ENCODE measurements around the gene TEX13B.

TEX13B gene

DNA sequence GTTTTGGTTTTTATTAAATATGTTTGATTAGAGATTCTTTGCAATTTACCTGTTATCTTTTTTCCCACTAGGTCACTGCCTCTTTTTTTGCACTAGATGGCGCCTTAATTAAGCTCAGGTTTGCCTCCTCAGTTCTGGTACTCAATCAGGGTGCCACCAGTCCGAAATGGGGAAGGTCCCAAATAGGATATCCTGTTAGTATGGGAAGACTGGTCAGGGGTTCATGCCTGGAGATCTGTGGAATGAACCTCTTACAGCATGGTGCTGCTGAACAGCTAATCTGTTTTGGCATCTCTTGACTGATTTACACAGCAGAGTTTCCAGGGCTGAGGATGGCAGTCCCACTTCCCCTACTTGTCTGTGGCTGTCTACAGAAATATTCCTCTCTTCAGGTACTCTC lies 38.5 kb upstream of the TEX13B start:
- no peak overlapping the region for H3K4me3 ChIP-seq (ENCODE audit: low read length)
- TF ChIP-seq, protein P1, sequence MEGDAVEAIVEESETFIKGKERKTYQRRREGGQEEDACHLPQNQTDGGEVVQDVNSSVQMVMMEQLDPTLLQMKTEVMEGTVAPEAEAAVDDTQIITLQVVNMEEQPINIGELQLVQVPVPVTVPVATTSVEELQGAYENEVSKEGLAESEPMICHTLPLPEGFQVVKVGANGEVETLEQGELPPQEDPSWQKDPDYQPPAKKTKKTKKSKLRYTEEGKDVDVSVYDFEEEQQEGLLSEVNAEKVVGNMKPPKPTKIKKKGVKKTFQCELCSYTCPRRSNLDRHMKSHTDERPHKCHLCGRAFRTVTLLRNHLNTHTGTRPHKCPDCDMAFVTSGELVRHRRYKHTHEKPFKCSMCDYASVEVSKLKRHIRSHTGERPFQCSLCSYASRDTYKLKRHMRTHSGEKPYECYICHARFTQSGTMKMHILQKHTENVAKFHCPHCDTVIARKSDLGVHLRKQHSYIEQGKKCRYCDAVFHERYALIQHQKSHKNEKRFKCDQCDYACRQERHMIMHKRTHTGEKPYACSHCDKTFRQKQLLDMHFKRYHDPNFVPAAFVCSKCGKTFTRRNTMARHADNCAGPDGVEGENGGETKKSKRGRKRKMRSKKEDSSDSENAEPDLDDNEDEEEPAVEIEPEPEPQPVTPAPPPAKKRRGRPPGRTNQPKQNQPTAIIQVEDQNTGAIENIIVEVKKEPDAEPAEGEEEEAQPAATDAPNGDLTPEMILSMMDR (conservative IDR thresholded peaks at IDR 0.05; ENCODE audit: low read length), result peak; percentile 53
- peak; percentile 1 for DNase-seq (ENCODE audit: low read depth)

DNA sequence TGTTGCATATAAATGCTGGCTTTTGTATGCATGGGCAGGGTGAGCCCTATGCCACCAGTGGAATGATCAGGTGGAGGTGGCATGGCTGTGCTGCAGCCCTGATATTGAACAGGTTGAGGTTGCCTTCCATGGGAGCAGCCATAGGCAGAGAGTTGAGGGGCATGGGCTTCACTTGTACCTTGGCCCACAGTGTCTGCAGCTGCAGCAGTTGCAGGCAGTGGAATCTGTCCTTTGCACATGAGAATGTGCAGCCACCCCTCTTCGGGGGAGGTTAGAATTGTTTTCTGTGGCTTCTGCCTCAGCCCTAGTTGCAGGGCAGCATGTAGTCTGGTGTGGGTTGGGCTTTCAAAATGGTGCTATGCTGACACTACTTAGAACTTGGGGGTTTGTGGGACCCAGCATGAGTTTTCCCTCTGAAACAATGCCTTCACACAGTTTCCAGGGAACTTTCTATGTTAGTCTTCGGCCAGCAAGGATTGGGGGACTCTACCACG lies 37.3 kb upstream of the TEX13B start:
- TF ChIP-seq, protein P1 (conservative IDR thresholded peaks at IDR 0.05; ENCODE audit: low read length), result no peak
- no peak for DNase-seq (ENCODE audit: low read depth)
- H3K4me3 ChIP-seq (ENCODE audit: low read length), result no peak overlapping the region

DNA sequence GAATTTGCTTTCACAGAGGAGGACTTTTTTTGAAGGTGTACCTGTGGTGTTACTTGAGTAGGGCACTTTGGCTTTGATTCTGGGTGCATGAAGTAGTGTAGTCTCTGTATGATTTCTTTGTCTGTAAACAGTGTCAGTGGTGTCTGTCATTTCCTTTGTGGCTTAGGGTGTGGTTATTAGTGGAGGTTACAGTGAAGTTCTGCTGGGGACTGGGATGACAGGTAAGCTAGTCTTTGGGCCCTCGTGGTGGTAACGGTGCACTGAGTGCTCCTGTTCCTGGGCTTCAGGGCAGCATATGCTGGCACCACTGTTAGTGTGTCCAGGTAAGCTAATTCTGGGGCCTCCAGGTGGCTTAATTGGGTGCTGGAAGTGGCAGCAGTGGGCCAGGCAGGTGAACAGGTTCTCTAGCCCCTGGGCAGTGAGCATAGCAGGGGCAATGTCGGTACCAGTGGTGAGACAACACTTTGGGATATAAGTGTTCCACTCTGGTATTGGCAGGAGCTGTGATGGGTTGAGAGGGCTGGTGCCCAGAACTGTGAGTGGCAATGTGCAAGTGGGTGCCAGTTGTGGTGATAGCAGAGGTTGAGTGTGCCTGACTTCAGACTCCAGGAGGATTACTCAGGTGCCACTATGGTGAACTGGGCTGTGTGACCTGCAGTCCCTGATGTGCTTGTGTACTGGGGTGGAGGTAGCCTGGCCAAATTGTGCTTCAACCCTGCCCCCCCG lies 36.6 kb upstream of the TEX13B start:
- TF ChIP-seq, protein P1 (conservative IDR thresholded peaks at IDR 0.05; ENCODE audit: low read length), result no peak
- DNase-seq (ENCODE audit: low read depth), result no peak
- no peak overlapping the region for H3K4me3 ChIP-seq (ENCODE audit: low read length)

DNA sequence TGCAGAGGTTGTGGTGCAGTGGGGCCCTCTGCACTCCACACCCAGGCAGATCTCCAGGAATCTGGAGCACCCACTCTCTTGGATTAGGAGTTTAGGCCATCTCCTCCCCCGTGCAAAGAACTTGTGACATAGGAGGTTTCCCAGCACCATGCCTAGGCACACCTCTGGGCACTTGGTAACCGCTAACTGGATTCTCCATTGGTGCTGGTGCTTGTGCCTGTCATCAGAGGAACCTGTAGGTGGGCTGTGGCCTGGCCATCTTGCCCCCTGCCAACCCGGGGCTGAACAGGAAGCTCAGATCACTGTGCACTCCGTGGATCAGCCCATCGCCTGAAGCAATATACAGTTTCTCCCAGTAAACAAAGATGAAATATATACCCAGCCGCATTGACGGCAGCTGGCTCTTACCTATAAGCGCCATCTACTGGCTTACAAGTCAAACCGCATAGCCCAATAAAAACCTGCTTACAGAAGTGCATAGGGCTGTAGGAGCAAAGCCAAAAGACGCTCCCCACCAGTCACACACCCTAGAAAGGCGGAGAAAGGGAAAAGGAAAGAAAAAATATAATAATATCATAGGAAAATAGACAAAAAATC lies 19.1 kb upstream of the TEX13B start:
- TF ChIP-seq, protein P1 (conservative IDR thresholded peaks at IDR 0.05; ENCODE audit: low read length), result peak; percentile 55
- H3K4me3 ChIP-seq (ENCODE audit: low read length), result no peak overlapping the region
- DNase-seq (ENCODE audit: low read depth), result peak; percentile 42

DNA sequence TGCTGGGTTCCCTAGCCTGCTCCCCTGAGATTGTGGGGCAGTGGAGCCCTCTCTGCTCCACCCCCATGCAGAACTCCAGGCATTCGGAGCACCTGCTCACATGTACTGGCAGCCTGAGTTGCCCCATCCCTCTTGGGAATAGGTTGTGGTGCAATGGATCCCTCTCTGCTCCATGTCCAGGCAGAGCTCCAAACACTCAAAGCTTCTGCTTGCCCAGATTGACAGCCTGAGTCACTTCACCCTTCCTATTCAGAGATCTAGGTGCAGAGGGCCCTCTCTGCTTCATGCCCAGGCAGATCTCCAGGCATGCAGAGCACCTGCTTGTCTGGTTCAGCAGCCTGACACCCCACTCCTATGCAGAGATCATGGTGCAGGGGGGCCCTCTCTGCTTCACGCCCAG lies 18.6 kb upstream of the TEX13B start:
- H3K4me3 ChIP-seq (ENCODE audit: low read length), result no peak overlapping the region
- TF ChIP-seq, protein P1 (conservative IDR thresholded peaks at IDR 0.05; ENCODE audit: low read length), result no peak
- DNase-seq (ENCODE audit: low read depth), result no peak

DNA sequence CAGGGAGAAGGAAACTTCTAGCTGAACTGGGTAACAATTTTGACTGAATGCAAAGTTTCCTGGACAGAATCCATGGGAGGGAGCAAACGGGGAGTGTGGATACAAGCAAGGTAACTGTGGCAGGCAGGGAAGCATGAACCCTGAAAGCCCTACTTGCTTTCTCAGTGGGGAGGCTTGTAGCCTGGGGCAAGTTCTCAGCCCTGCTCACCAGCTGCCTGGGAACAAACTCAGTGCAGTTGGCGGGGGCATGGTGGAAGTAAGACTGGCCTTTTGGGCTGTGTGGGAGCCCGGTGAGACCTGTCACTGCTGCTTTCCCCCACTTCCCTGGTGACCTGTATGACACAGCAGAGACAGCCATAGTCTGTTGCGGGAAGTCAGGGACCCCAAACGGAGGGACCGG lies 14.0 kb upstream of the TEX13B start:
- TF ChIP-seq, protein P1 (conservative IDR thresholded peaks at IDR 0.05; ENCODE audit: low read length), result no peak
- no peak overlapping the region for H3K4me3 ChIP-seq (ENCODE audit: low read length)
- no peak for DNase-seq (ENCODE audit: low read depth)

DNA sequence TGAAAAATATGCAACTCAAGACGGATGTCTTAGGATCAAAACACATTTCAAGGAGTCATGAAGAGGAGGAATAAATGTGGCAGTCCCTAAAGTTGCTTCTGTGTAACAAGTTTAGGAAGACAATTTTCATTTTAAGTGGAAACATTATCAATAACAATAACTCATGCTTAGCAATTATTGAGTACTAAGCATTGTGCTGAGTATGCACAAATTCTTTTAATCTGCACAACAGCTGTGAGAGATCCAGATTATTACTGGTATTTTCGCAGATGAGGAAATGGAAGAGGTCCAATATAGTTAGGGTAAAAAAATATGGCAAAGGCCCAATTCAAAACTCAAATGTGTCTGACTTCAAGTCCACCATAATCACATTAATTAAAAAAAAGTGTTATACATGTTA lies 2.9 kb upstream of the TEX13B start:
- TF ChIP-seq, protein P1 (conservative IDR thresholded peaks at IDR 0.05; ENCODE audit: low read length), result no peak
- no peak for DNase-seq (ENCODE audit: low read depth)
- no peak overlapping the region for H3K4me3 ChIP-seq (ENCODE audit: low read length)

Data from AG10803 (cell line).